ENCODE data around the gene CIDEA. TPM values are rescaled to one million over a fixed set of nuclear protein-coding genes. Genes with fewer than 3 reads are reported as not detected.

The CIDEA gene
- total and polyA plus RNA-seq, 9 of the 15 experiments (the other 6 are each of a cell fraction or from before 2014, with no cell fraction given) = not detected

- TF ChIP-seq CEBPG (CRISPR knock-in tag; IDR thresholded peaks at IDR 0.05) (no peak), CEBPG (tag; conservative IDR thresholded peaks at IDR 0.05 in 1 of 2, IDR thresholded peaks at IDR 0.05 in 1 of 2) (peak in 1 of 2 experiments; percentile 5; a peak in 1 of 4 replicates), ZC3H11A (IDR thresholded peaks at IDR 0.05; ENCODE audit: low read depth, low read length) (no peak), FOSL1 (tag; conservative IDR thresholded peaks at IDR 0.05) (peak; percentile 40; the same call in 1 of the 2 replicates), SRSF7 (optimal IDR thresholded peaks at IDR 0.05; ENCODE audit: low read depth, low read length) (no peak), POLR2AphosphoS2 (IDR thresholded peaks at IDR 0.05; ENCODE audit: low read length) (no peak), ZNF780A (CRISPR knock-in tag; IDR thresholded peaks at IDR 0.05) (no peak), SREBF2 (CRISPR knock-in tag; IDR thresholded peaks at IDR 0.05) (no peak), ZKSCAN8 (CRISPR knock-in tag; IDR thresholded peaks at IDR 0.05) (no peak), ZNF764 (CRISPR knock-in tag; IDR thresholded peaks at IDR 0.05; ENCODE audit: low read depth) (no peak), ZNF121 (CRISPR knock-in tag; conservative IDR thresholded peaks at IDR 0.05) (no peak), THAP7 (CRISPR knock-in tag; IDR thresholded peaks at IDR 0.05) (no peak), ZNF124 (CRISPR knock-in tag; IDR thresholded peaks at IDR 0.05) (no peak), ZNF766 (CRISPR knock-in tag; conservative IDR thresholded peaks at IDR 0.05) (no peak), E2F1 (CRISPR knock-in tag; IDR thresholded peaks at IDR 0.05) (no peak), ZFP36 (IDR thresholded peaks at IDR 0.05; ENCODE audit: low read depth, low read length, partially characterized antibody) (no peak), ARID4B (CRISPR knock-in tag; IDR thresholded peaks at IDR 0.05) (no peak), XRCC3 (IDR thresholded peaks at IDR 0.05) (no peak), MED1 (CRISPR knock-in tag; IDR thresholded peaks at IDR 0.05; ENCODE audit: borderline replicate concordance) (no peak)
- TF ChIP-seq, protein P1, sequence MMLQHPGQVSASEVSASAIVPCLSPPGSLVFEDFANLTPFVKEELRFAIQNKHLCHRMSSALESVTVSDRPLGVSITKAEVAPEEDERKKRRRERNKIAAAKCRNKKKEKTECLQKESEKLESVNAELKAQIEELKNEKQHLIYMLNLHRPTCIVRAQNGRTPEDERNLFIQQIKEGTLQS (IDR thresholded peaks at IDR 0.05) = peak; percentile 58
- TF ChIP-seq, protein P1 (CRISPR knock-in tag; conservative IDR thresholded peaks at IDR 0.05) = no peak
- TF ChIP-seq, protein P2, sequence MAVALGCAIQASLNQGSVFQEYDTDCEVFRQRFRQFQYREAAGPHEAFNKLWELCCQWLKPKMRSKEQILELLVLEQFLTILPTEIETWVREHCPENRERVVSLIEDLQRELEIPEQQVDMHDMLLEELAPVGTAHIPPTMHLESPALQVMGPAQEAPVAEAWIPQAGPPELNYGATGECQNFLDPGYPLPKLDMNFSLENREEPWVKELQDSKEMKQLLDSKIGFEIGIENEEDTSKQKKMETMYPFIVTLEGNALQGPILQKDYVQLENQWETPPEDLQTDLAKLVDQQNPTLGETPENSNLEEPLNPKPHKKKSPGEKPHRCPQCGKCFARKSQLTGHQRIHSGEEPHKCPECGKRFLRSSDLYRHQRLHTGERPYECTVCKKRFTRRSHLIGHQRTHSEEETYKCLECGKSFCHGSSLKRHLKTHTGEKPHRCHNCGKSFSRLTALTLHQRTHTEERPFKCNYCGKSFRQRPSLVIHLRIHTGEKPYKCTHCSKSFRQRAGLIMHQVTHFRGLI (CRISPR knock-in tag; IDR thresholded peaks at IDR 0.05) = no peak
These were observed 20.8 kb upstream of the CIDEA start (continued) for GRCh38 chr18:12233378-12233777.

Measured in K562 (cell line).